ENCODE results near the gene TMEM25.

GRCh38 chr11:118521892-118522311 lies 9.1 kb upstream of the TMEM25 start:
- TF ChIP-seq POLR2A (IDR thresholded peaks at IDR 0.05) (no peak), CTCF (IDR thresholded peaks at IDR 0.05) (no peak)

Measured in thyroid gland (tissue), 4 donors.